ENCODE measurements around the gene CDK16.

The CDK16 gene

GRCh38 chrX:47228550-47229270, 10.2 kb downstream of the CDK16 start:
- no peak for DNase-seq (ENCODE audit: low spot score)

GRCh38 chrX:47229427-47229826, 10.9 kb downstream of the CDK16 start:
- DNase-seq (ENCODE audit: low spot score), result no peak

GRCh38 chrX:47230136-47230868, 11.8 kb downstream of the CDK16 start:
- no peak for DNase-seq (ENCODE audit: low spot score)

- DNase-seq (ENCODE audit: low spot score), result no peak
Measured at GRCh38 chrX:47231167-47231566, 12.7 kb downstream of the CDK16 start.

GRCh38 chrX:47232197-47232802, 13.8 kb downstream of the CDK16 start:
- no peak for DNase-seq (ENCODE audit: low spot score)

GRCh38 chrX:47232803-47233332, 14.4 kb downstream of the CDK16 start, which contains the start of gene USP11:
TSS of gene USP11 (plus strand) at chrX:47233009. CDS start at chrX:47233044, 35 bp downstream.
- DNase-seq (ENCODE audit: low spot score), result peak; percentile 48

GRCh38 chrX:47233333-47234113, 15.0 kb downstream of the CDK16 start:
- DNase-seq (ENCODE audit: low spot score), result peak; percentile 78

- DNase-seq (ENCODE audit: low spot score), result no peak
Measured at GRCh38 chrX:47234583-47234982, 16.1 kb downstream of the CDK16 start.

- no peak for DNase-seq (ENCODE audit: low spot score)
Measured at GRCh38 chrX:47235691-47236103, 17.2 kb downstream of the CDK16 start.

- DNase-seq (ENCODE audit: low spot score), result no peak
Measured at GRCh38 chrX:47239199-47239598, 20.7 kb downstream of the CDK16 start.

- DNase-seq (ENCODE audit: low spot score), result no peak
Measured at GRCh38 chrX:47239898-47240545, 21.5 kb downstream of the CDK16 start.

- no peak for DNase-seq (ENCODE audit: low spot score)
Measured at GRCh38 chrX:47240619-47241018, 22.1 kb downstream of the CDK16 start.

- no peak for DNase-seq (ENCODE audit: low spot score)
Measured at GRCh38 chrX:47241201-47242011, 22.9 kb downstream of the CDK16 start.

GRCh38 chrX:47242321-47242720, 23.8 kb downstream of the CDK16 start:
- DNase-seq (ENCODE audit: low spot score), result no peak

GRCh38 chrX:47243351-47243750, 24.9 kb downstream of the CDK16 start:
- no peak for DNase-seq (ENCODE audit: low spot score)

GRCh38 chrX:47244676-47245075, 26.2 kb downstream of the CDK16 start:
- DNase-seq (ENCODE audit: low spot score), result no peak

- no peak for DNase-seq (ENCODE audit: low spot score)
Measured at GRCh38 chrX:47245156-47245555, 26.7 kb downstream of the CDK16 start.

- no peak for DNase-seq (ENCODE audit: low spot score)
Measured at GRCh38 chrX:47247206-47247998, 28.9 kb downstream of the CDK16 start.

- no peak for DNase-seq (ENCODE audit: low spot score)
Measured at GRCh38 chrX:47247999-47248320, 29.5 kb downstream of the CDK16 start.

- DNase-seq (ENCODE audit: low spot score), result no peak
Measured at GRCh38 chrX:47248576-47248975, 30.1 kb downstream of the CDK16 start.

Data from iPS-NIHi11 (cell line).